ENCODE data around the gene TLE5.
"Not testable (repeated sequence)": the region's sequence is repeated elsewhere in the genome, so short reads cannot be mapped to it uniquely, and the experiment has no call there.

- not testable (repeated sequence) for TF ChIP-seq EP300 (IDR thresholded peaks at IDR 0.05)
- TF ChIP-seq, protein P1, sequence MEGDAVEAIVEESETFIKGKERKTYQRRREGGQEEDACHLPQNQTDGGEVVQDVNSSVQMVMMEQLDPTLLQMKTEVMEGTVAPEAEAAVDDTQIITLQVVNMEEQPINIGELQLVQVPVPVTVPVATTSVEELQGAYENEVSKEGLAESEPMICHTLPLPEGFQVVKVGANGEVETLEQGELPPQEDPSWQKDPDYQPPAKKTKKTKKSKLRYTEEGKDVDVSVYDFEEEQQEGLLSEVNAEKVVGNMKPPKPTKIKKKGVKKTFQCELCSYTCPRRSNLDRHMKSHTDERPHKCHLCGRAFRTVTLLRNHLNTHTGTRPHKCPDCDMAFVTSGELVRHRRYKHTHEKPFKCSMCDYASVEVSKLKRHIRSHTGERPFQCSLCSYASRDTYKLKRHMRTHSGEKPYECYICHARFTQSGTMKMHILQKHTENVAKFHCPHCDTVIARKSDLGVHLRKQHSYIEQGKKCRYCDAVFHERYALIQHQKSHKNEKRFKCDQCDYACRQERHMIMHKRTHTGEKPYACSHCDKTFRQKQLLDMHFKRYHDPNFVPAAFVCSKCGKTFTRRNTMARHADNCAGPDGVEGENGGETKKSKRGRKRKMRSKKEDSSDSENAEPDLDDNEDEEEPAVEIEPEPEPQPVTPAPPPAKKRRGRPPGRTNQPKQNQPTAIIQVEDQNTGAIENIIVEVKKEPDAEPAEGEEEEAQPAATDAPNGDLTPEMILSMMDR (IDR thresholded peaks at IDR 0.05): not testable (repeated sequence)
Observed at GRCh38 chr19:3012059-3012458, 50.2 kb downstream of the TLE5 start.

Data from tibial nerve (tissue), 4 donors.